Embryonic facial prominence (tissue), 1 donor: Measurements from ENCODE around the gene NTF4.

Experiments used
- DNase-seq: peaks from one replicate; pipeline ENCODE4 v3.0.0-alpha.2; 2016; ENCODE audit errors: extremely low spot score

The NTF4 gene, protein sequence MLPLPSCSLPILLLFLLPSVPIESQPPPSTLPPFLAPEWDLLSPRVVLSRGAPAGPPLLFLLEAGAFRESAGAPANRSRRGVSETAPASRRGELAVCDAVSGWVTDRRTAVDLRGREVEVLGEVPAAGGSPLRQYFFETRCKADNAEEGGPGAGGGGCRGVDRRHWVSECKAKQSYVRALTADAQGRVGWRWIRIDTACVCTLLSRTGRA

DNA sequence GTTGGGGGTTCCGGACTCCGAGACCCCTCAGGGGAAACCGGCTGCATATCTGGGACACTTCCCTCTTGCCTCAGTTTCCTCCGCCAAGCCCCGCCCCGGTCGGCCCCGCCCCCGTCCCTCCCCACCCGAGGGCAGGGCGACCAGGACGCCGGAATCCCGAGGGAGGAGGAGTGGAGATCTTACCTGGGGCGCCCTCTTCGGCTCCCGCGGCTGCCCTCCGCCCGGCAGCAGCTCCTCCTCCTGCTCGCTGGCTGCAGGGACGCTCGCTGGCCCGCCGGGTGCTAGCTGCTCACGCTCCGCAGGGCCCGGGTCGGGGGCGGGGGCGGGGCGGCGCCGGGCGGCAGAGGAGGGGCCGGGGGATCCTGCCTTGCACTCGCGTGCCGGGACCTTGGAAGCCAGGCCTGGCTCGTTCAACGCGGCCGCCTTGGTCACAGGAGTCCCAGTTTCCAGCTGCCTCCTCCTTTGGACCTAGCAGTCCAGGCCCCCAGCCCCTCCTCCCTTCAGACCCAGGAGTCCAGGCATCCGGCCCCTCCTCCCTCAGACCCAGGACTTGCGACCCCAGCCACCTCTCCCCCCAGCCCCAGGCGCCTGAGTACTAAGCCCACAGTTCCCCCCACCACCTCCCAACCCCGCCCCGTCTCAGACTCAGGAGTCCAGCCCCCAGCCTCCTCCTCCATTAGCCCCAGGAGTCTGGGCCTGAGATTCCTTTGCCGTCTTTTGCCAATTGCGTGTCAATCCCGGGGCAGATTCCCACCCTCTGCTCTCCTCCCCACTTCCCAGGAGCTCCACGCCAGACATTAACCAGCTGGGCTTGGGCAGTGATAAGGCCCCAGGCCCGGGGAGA lies at the start of gene NTF4:
Gene NTF4, minus strand, starts transcription at position 51 of the 844 bp plus-strand sequence. CDS start 2,821 bp downstream, outside the sequence.
- no peak for DNase-seq

DNA sequence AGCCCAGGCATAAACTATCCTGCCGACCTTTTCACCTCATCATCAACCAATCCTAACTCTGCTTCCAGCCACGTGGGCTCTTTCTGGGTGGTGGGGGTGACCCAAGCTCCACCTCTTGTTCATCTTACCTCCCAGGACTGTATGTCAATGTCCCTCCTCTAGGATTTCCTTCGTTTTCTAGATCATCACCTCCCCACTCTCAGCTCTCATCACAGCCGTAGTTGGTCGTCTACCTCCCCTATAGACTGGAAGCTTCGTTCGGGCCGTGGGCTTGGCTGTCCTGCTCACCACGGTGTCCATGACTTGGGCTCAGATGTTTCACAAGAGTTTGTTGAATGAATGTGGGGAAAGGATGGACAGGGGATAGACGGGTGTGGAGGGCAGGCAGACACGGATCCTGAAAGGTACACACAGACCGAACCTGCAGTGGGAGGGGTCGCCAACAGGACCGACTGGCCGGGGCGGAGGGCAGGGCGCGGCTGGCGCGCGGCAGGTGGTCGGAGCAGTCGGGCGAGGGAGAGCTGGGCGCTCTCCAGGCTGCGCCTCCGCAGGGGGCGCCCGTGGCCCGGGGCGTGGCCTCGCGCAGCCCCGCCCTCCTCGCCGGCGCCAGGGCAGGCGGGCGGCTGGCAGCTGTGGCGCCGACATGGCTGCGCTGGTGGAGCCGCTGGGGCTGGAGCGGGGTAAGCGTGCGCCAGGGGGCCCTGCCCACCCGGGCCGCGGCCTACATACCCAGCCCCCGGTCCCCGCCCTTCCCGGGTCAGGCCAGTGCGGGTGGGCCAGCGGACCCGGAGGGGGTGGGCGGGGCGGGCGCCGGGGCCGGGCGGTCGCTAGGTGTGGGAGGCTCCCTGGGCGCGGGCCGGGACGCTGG lies 49.4 kb upstream of the NTF4 start, which contains the start of gene LIN7B:
Gene LIN7B, plus strand, starts transcription at position 609 of the 868 bp plus-strand sequence. Its CDS starts 35 bp downstream, at position 644.
- DNase-seq, result peak; percentile 37

DNA sequence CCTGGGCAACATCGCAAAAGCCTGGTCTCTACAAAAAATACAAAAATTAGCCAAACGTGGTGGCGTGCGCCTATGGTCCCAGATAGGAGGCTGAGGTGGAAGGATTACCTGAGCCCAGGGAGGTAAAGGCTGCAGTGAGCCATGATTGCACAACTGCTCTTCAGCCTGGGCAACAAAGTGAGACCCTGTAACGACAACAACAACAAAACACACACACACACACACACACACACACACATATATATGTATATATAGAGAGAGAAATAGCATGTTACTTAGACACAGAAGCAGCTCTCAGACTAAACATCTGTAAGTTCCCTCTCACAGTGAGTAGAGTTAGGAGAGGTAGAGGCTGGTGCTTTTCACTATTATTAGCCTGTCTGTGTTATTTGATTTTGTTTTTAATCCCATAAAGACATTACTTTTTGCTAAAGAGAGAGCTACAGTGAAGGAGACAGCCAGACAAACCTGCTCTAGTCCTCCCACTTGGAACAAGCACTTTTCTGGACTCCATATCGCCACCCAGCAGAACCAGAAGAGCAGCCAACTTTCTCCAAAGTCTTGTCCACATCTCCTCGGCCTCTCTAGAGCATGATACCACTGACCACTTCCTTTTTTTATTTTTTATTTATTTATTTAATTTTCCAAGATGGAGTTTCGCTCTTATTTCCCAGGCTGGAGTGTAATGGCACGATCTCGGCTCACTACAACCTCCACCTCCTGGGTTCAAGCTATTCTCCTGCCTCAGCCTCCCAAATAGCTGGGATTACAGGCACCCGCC lies 46.8 kb upstream of the NTF4 start:
- no peak for DNase-seq

DNA sequence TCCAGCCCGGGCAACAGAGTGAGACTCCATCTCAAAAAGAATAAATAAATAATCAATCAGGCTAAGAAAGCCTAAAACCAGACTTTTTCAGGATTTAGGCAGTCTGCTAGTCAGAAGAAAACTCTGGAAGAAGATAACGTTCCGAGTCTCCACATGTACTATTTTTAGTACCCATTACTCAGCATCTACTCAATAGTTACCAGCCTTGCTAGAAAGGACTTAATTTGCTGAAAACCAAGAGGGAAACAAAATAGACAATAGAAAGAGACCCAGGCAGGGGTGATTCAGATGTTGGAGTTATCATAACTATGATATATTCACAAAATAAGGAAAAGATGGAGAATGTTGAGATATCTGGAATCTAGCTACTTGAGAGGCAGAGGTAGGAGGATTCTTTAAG lies 45.9 kb upstream of the NTF4 start:
- DNase-seq, result no peak

DNA sequence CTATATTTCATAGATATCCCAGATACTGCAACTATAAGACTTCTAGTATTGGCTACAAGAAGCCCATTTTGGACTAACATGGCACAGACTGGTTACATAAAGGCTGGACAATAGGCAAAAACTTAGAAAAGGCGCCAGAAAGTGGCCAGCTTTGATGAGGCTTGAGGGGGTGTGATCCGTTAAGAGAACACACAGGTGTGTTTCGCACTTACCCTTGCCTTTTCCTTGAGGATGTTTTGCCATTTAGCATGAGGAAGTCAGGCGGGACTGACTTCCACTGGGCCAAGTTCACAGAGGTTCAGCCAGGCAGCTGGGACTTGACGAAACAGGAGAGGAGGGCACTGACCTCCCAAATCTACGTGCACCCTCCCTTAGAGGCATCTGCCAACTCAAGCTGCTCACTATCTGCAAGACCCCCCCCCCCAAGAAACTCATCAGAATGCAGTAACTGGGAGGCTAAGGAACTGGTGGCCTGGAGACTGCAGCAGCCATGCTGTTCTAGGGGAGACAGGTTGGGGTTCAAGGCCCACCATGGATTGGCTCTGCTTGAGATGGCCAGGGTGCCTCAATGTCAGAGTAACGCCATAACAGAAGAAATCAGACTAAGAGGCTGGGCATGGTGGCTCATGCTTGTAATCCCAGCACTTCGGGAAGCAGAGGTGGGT lies 45.1 kb upstream of the NTF4 start:
- no peak for DNase-seq

DNA sequence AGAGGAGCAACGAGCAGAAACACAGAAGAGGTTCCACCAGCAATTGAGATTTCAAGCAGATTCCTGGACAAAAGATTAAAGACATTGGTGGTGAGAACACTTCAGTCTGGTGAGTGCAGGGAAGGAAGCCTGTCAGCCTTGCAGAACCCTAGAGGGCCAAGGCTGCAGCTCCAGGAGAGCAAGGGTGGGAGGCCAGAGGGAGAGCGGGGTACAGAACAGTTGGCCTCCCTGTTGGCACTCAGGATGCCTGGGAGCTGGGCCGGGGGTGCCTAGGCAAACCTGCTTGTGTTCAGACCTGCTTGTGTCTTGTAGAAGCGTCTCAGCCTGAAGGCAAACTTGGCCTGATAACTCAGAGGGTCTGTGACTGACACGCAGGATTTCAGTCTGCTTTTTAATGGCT lies 44.4 kb upstream of the NTF4 start:
- DNase-seq, result no peak

DNA sequence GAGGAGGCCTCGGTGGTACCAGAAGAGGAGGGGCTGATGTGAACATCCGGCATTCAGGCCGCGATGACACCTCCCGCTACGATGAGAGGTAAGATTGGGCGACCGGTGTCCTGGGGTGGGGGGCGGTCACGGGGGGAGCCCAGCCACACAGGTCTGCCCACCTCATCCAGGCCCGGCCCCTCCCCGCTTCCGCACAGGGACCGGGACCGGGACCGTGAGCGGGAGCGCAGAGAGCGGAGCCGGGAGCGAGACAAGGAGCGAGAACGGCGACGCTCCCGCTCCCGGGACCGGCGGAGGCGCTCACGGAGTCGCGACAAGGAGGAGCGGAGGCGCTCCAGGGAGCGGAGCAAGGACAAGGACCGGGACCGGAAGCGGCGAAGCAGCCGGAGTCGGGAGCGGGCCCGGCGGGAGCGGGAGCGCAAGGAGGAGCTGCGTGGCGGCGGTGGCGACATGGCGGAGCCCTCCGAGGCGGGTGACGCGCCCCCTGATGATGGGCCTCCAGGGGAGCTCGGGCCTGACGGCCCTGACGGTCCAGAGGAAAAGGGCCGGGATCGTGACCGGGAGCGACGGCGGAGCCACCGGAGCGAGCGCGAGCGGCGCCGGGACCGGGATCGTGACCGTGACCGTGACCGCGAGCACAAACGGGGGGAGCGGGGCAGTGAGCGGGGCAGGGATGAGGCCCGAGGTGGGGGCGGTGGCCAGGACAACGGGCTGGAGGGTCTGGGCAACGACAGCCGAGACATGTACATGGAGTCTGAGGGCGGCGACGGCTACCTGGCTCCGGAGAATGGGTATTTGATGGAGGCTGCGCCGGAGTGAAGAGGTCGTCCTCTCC lies 43.2 kb upstream of the NTF4 start:
- DNase-seq, result no peak

DNA sequence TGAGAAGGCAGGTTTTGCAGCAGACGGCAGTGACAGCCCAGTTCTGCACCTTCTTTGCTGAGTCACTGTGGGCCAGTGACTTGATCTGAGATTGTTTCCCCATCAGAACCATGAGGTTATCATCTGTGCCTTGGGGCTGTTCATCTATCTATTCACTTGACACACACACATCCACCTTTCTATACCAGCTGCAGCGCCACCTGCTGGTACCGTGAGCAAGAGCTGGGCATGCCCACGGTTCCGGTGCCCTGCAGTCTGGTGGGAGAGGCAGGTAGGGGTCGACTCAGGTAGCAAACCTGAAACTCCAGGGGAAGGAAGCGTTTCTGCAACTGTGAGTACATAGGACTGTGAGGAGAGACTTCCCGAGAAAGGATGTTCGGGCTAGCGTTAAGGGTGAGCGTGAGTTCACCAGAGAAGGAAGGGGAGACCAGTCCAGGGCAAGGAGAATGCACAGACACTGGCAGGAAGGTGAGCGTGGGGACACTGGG lies 42.1 kb upstream of the NTF4 start:
- DNase-seq, result no peak

DNA sequence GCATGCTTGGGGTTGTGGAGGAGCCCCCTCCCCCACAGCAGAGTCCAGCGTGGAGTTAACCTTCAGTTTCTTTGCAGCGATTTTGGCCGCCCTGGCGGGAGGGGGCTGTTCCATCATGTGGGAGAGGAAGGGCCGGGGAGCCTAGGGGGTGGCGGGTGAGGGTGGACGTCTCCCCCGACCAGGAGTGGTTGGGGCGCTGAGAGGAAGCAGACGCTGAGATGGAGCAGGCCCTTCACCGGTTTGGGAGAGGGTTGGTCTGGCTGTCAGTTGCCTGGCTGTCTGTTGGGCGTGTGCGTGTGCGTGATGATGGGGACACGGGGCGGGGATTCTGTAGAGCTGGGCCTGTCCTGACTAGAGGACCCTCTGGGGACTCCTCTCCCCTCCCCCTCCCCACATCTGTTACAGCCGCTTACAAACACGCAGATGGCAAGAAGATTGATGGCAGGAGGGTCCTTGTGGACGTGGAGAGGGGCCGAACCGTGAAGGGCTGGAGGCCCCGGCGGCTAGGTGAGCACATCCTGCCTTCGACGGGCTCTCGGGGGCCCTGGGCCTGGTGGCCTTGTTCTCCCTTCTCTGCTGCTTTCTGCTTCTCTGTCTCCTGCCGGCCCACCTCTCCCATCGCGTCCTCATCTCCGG lies 39.7 kb upstream of the NTF4 start:
- DNase-seq, result no peak

DNA sequence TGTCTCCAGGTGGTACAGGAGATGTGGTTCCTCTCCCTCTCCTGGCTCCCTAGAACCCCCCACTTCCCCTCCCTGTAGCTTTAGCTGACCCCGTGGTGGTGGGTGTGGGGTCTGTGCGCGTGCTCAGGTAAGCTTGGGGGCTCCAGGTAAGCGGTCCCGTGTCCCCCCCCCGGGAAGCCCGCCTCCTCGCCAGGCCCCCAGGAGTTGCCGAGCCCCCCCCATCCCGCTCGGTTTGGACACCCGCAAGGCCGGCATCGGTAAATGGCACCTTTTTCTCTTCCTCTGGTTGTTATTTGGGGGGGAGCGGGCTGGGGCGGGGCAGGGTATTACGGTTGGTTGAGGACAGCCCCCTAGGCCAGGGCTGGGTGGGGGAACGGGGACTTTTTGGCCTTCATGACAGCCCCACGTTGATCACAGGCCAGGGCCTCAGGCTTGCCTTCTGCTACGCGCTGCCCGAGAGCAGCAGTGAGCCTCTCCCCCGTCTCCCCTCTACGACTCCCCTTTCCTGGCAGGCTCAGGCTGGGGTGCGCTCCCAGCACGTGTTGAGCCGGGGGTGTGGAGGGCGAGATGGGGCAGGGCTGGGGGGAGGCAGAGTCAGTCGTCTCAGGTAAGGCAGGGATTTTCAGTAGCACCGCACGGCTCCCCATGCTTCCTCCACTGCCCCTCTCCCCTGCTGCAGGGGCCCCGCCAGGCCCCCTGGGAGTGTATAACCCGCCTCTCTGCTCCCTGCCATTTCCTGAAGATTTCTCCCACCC lies 38.9 kb upstream of the NTF4 start:
- DNase-seq, result no peak

DNA sequence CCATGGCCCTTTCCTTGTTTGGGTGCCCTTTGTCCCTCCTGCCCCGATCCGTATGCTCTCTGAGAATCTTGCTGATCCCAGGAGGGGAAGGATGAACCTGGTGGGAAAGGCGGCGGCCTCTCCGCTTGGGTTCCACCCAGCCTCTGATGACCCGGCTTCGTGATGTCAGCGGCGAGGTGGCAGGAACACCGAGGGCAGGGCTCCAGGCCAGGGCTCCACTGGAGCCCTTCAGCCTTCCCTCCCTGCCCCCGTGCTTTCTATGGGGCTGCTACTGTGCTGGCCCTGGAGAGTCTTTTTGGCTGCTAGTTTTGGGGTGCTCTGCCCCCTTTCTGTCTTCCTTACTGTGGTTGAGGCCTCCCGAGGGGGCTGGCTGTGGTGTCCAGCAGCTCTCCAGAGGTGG lies 37.7 kb upstream of the NTF4 start:
- no peak for DNase-seq

DNA sequence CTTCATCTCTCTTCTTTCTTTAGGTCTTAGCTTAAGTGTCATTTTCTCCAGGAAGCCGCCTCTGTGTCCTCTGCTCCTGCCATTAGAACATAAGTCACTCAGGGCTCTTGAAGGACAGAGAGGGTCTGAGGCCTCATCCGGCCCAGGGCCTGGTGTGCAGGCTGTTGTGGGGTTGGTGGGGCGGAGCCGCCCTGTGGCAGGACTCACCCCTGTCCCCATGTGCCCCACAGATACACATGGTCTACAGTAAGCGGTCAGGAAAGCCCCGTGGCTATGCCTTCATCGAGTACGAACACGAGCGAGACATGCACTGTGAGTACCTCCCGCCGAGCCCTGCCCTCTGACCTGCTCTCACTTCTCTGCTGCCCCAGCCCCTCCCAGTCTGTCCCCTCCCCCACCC lies 36.5 kb upstream of the NTF4 start:
- no peak for DNase-seq

DNA sequence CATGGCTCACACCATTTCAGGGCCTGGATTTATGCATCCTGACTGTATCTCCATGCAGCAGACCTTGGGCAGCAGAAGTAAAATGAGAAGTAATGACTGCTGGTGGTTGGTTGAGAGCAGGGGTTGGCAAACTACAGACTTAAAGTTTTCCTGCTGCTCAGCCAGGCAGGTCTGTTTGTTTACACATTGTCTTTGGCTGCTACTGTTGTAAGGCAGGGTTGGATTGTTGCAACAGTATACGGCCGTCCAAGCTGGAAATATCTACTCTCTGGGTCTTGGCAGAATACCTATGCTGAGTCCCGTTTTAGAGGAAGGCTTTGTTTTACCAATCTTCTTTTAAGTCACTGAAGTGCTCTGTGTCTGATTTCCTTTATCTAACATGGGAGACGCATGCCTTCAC lies 34.2 kb upstream of the NTF4 start:
- DNase-seq, result no peak

DNA sequence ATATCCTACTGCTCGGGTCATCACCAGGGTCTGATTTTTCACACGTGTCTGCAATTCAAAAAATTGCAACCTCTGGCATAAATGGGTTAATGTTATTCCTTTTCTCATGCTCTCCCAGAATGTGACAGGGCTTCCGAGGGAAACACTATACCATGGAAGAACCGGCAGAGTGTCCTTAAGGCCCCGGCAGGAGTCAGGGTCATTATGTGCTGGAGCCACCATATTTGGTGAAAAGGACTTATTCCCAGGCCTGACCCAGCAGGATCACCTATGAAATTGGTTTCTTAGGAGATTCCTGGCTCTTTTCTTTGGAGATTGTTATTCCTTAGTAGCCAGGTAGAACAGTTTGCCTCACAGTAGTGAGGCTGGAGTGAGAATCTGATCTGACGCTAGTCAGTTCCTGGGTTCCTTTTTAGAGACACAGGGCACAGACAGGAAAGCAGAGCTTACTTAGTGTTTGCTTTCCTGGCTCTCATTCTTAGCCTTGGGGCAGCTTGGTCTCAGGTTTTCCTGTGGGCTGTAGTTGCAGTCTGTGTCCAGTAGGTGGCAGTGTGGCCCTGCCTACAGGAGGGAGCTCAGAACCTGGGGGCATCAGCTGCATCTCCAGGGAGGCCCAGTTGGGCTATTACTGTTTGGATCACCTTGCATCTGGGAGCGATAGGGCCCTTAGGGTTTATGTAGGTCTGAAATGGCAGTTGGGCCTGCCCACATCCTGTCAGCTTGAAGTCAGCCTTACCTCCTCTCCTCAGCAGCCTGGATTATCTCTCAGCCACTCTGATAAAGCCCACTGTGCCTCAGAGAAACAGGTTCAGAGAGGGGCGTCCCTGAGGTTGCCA lies 33.1 kb upstream of the NTF4 start:
- DNase-seq, result peak; percentile 44

DNA sequence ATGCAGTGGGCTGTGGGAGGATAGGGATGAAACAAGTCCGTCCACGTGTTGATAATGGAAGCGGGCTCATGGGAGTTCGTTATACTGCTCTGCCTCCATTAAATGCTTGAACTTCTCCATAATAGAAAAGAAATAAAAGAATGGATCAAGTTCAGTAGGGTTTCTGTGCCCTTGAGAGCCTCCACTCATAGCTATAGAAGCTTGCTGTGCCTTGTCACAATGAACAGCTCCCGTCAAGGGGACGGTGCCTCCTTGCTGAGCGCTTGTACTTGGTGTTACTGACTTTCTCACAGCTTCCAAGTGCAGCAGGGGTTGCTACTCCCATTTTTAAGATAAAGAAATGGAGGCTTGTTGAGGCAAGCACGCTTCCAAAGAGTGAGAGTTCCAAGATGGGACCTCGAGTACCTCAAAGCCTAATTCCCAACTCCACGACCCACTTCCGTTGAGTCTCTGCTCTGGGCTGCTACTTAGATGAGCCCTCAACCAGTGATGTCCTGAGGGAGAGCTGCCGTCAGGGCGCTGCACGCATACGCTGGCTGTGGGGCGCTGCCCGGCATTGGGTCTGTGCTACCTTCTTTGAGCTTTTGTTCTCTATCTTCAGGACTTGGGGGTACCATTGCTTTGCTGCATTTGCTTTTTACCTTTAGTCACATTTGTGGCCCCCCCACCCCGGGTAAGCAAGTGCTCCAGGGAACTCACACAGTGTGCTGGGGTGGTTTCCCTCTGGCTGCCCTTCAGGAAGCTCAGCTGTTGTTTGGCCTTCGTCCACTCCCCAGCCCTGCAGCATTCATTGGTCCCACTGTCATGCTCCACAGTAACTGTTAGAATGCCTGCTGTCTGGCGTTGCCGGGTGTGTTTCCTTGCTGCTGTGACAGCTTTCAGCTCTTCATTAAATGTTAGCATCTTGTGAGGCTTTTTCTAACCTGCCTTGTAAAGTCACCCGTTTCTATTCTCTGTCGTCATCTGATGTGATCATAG lies 30.2 kb upstream of the NTF4 start:
- DNase-seq, result no peak

DNA sequence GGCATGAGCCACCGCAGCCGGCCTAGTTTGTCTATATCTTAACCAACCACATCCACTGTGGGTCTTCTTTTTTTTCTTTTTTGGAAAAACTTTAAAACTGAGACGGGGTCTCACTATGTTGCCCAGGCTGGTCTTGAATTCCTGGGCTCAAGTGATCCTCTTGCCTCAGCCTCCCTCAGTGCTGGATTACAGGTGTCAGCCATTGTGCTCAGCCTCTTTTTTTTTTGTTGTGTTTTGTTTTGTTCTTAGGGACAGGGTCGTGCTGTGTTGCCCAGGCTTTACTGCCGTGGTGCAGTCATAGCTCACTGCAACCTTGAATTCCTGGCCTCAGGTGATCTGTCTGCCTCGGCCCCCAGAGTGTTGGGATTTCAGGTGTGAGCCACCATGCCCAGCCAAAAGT lies 28.1 kb upstream of the NTF4 start:
- DNase-seq, result no peak
